Thyroid gland (tissue), 4 donors: ENCODE measurements around the gene GNL3. TPM values are rescaled to one million over a fixed set of nuclear protein-coding genes. Genes with fewer than 3 reads are reported as not detected.

ENCODE experiments used
- DNase-seq, 2 donors: peaks; one replicate each; pipeline ENCODE4 v3.0.0-alpha.2; 2019
- H3K27ac ChIP-seq, 3 donors: fragments of 200-600 bp; sonication (generic); 1 replicate in 2 of 3; 2 replicates in 1 of 3; pipeline ENCODE4 v1.5.1; 2016 to 2019; ENCODE audit warnings: mild to moderate bottlenecking in 1 of 3, moderate library complexity in 1 of 3
- H3K27me3 ChIP-seq: fragments of 200-600 bp; sonication (generic); one replicate; pipeline ENCODE4 v1.5.1; 2019
- H3K36me3 ChIP-seq, 2 donors: fragments of 200-600 bp; sonication (generic); one replicate each; pipeline ENCODE4 v1.5.1; 2016 to 2019
- H3K4me1 ChIP-seq, 2 donors: fragments of 200-600 bp; sonication (generic); one replicate each; pipeline ENCODE4 v1.5.1; 2017 to 2019
- H3K4me3 ChIP-seq, 3 donors: fragments of 200-600 bp; sonication (generic); replicated peaks in 1 of 3; 1 replicate in 2 of 3; 2 replicates in 1 of 3; pipeline ENCODE4 v1.5.1; 2016; ENCODE audit warnings: mild to moderate bottlenecking in 1 of 3
- H3K9me3 ChIP-seq: fragments of 200-600 bp; sonication (generic); one replicate; pipeline ENCODE4 v1.5.1; 2017
- CTCF ChIP-seq, 6 experiments: fragments of 200-600 bp in 3 of 6; fragments of 450-650 bp in 3 of 6; sonication (generic) in 3 of 6; IDR thresholded peaks; one replicate each; pipeline ENCODE4 v1.5.1; 2016 to 2019; ENCODE audit warnings: antibody characterized with exemption in 6 of 6, mild to moderate bottlenecking in 2 of 6, inconsistent platforms in 1 of 6, moderate library complexity in 1 of 6
- POLR2A ChIP-seq, 2 donors: fragments of 450-650 bp; IDR thresholded peaks; one replicate each; pipeline ENCODE4 v1.6.1; 2017; ENCODE audit warnings: antibody characterized with exemption in 2 of 2, mild to moderate bottlenecking in 2 of 2, moderate library complexity in 1 of 2
- WGBS, 2 donors: methylation state at CpG; one replicate each; pipeline ENCODE4 v1.1.5; 2017; 5-methylcytosine and 5-hydroxymethylcytosine counted together
- intact Hi-C: fragments of 100-400 bp; cut with DNase I; formaldehyde crosslinking; loops from one replicate; pipeline ENCODE4 v1.15.1; 2023
- total RNA-seq, 4 donors: library from RNA; depleted of rRNA; stranded (reverse); fragments of >200 nt; gene quantifications; one replicate each; pipeline ENCODE4 v1.2.3, GENCODE V29; 2016

GNL3 gene
- total RNA-seq, 4 donors from 2014 or later: 39.2 to 68.4 (median 41.7) TPM

GRCh38 chr3:52684184-52684583, 1.6 kb upstream of the GNL3 start:
- TF ChIP-seq CTCF (IDR thresholded peaks at IDR 0.05) (no peak), POLR2A (IDR thresholded peaks at IDR 0.05) (no peak)
- Histone ChIP-seq H3K36me3 (peaks cover 18 to 19% of the 10 kb centered on the region in 2 donors), H3K4me3 (peak overlapping the region in 1 of 3 donors; percentile 71), H3K27ac (peak overlapping the region in 2 of 3 donors; percentile 60 to 93), H3K27me3 (no peaks in the 10 kb centered on the region), H3K9me3 (no peaks in the 10 kb centered on the region), H3K4me1 (peaks cover 17 to 47% of the 10 kb centered on the region in 2 donors)
- DNase-seq: no peak
- intact Hi-C loops: loop anchor here (10.0 kb wide), 1 partner anchor 229 kb away; the partner anchor contains the start of genes NISCH and TNNC1
- WGBS, 2 donors: 60 to 62% methylated on average over 5 of the region's 5 CpGs

DNA sequence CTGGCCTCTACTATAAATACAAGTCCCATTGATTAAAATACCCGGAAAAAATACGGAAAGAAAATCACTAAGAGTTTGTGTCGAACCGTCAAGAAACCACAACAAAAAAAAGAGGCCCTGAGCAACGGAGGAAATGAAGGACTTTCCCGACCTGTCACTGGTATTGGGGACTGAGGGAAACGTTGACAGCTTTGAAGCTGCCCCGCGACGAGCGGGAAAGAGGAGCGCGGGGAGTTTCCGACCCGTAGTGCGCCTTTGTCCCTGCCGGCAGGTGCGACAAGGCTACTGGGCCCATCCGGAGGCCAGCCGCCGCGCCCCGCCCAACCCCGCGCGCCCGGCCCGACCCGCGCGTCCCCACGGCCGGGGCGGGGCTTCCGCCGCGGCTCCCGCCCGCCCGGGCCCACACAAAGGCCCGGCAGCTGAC, 535 bp upstream of the GNL3 start:
- Histone ChIP-seq H3K36me3 (peaks cover 29 to 30% of the 10 kb centered on the region in 2 donors), H3K27ac (peak overlapping the region; percentile 93 to 96 (median 95)), H3K4me1 (peaks cover 17 to 47% of the 10 kb centered on the region in 2 donors), H3K9me3 (no peaks in the 10 kb centered on the region), H3K27me3 (no peaks in the 10 kb centered on the region), H3K4me3 (peak overlapping the region; percentile 71 to 84 (median 83))
- DNase-seq: peak; percentile 82 to 83
- intact Hi-C loops: loop anchor here (10.0 kb wide), 1 partner anchor 230 kb away; the partner anchor contains the start of genes NISCH and TNNC1
- TF ChIP-seq CTCF (IDR thresholded peaks at IDR 0.05) (peak in 1 of 6 experiments; percentile 23), POLR2A (IDR thresholded peaks at IDR 0.05) (no peak)
- 0% methylated on average over 18 to 22 of the region's 41 CpGs for WGBS, 2 donors

DNA sequence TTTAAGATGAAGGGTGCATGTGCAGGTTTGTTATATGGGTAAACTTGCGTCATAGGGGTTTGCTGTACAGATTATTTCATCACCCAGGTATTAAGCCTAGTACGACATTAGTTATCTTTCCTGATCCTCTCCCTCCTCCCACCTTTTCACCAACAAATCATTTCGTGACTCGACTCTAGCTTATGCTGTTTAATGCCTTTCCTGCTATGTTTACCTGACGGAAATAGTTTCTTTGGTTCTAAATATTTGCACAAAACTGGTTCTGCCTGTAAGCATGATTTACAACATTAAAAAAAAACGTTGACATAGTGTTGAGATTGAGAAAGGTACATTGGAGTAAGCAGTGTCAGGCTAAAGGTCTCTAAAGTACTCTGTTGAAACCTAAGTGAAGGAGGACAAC, 2.4 kb downstream of the GNL3 start:
- no peak for DNase-seq
- WGBS, 2 donors: 88 to 90% methylated on average over 6 of the region's 6 CpGs
- Histone ChIP-seq H3K4me1 (peaks cover 14 to 28% of the 10 kb centered on the region in 2 donors), H3K4me3 (no peak overlapping the region), H3K27ac (no peak overlapping the region), H3K9me3 (no peaks in the 10 kb centered on the region), H3K36me3 (peaks cover 57 to 59% of the 10 kb centered on the region in 2 donors), H3K27me3 (no peaks in the 10 kb centered on the region)
- TF ChIP-seq POLR2A (IDR thresholded peaks at IDR 0.05) (no peak), CTCF (IDR thresholded peaks at IDR 0.05) (no peak)
- intact Hi-C loops: loop anchor here (10.0 kb wide), 1 partner anchor 233 kb away; the partner anchor contains the start of genes NISCH and TNNC1

- no peak for DNase-seq
- H3K9me3 ChIP-seq: no peaks in the 10 kb centered on the region
- 90 to 92% methylated on average over 3 of the region's 3 CpGs for WGBS, 2 donors
- TF ChIP-seq CTCF (IDR thresholded peaks at IDR 0.05) (no peak), POLR2A (IDR thresholded peaks at IDR 0.05) (no peak)
- peaks cover 65 to 67% of the 10 kb centered on the region in 2 donors for H3K36me3 ChIP-seq
- H3K27me3 ChIP-seq: no peaks in the 10 kb centered on the region
- intact Hi-C loops: loop anchor here (10.0 kb wide), 1 partner anchor 234 kb away; the partner anchor contains the start of genes NISCH and TNNC1
- no peak overlapping the region for H3K27ac ChIP-seq
- H3K4me1 ChIP-seq: peaks cover 5 to 19% of the 10 kb centered on the region in 2 donors
- H3K4me3 ChIP-seq: no peak overlapping the region
Measured at GRCh38 chr3:52689151-52689550, 3.3 kb downstream of the GNL3 start.

DNA sequence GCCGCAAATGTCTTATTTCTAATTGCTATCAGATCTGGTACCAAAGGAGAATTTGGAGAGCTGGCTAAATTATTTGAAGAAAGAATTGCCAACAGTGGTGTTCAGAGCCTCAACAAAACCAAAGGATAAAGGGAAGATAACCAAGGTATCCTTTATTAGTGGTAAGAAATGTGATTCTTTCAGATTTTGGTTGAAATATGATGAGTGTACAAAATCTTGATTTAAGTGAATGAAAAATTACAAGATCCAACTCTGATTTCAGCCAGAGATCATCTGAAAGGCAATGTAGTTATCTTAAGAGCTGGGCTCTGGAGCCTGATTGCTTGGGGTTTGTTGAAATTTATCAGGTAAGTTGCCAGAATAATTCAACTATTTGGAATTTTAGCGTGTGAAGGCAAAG, 4.7 kb downstream of the GNL3 start:
- 91 to 100% methylated on average over 2 of the region's 2 CpGs for WGBS, 2 donors
- Histone ChIP-seq H3K4me1 (peaks cover 0 to 12% of the 10 kb centered on the region in 2 donors), H3K4me3 (no peak overlapping the region), H3K36me3 (peaks cover 75 to 79% of the 10 kb centered on the region in 2 donors), H3K27me3 (no peaks in the 10 kb centered on the region), H3K27ac (no peak overlapping the region), H3K9me3 (no peaks in the 10 kb centered on the region)
- no peak for DNase-seq
- TF ChIP-seq POLR2A (IDR thresholded peaks at IDR 0.05) (no peak), CTCF (IDR thresholded peaks at IDR 0.05) (no peak)
- intact Hi-C loops: no loop called here
